GM12874 (cell line): Measurements from ENCODE around the gene RUNX3.

Experiments used
- CTCF ChIP-seq: IDR thresholded peaks from 2 replicates; pipeline ENCODE4 v1.5.1; 2011; ENCODE audit warnings: low read depth, mild to moderate bottlenecking, control low read depth, low read length, moderate library complexity; ENCODE audit not compliant: insufficient read depth

Gene RUNX3

GRCh38 chr1:24904731-24905354 is 25.2 kb downstream of the RUNX3 start:
- TF ChIP-seq CTCF = no peak

GRCh38 chr1:24903955-24904730 is 25.9 kb downstream of the RUNX3 start:
- TF ChIP-seq CTCF = no peak

GRCh38 chr1:24903560-24903954 is 26.5 kb downstream of the RUNX3 start:
- TF ChIP-seq CTCF = no peak

GRCh38 chr1:24903011-24903461 is 27.0 kb downstream of the RUNX3 start:
- TF ChIP-seq CTCF = no peak

- TF ChIP-seq CTCF = no peak
Observed at GRCh38 chr1:24902471-24902891, 27.6 kb downstream of the RUNX3 start.

- no peak for TF ChIP-seq CTCF
Observed at GRCh38 chr1:24901791-24902470, 28.1 kb downstream of the RUNX3 start.
